NT2/D1 (cell line): ENCODE measurements around the gene KRT72.

ENCODE experiments used
- DNase-seq: peaks from one replicate; pipeline ENCODE4 v3.0.0-alpha.2; 2011; ENCODE audit warnings: low read depth, low spot score
- H3K27me3 ChIP-seq: 2 replicates; pipeline ENCODE4 v1.6.0; 2011; ENCODE audit warnings: mild to moderate bottlenecking; ENCODE audit not compliant: insufficient read length, insufficient read depth
- H3K36me3 ChIP-seq: 2 replicates; pipeline ENCODE4 v1.6.1; 2011; ENCODE audit warnings: mild to moderate bottlenecking, low read length, mixed read lengths; ENCODE audit not compliant: insufficient read depth, insufficient read length
- H3K4me1 ChIP-seq: 2 replicates; pipeline ENCODE4 v1.5.1; 2011; ENCODE audit not compliant: insufficient read depth, insufficient read length
- H3K4me3 ChIP-seq: 2 replicates; pipeline ENCODE4 v1.5.1; 2011; ENCODE audit warnings: low read depth; ENCODE audit not compliant: insufficient read length
- H3K9ac ChIP-seq: 2 replicates; pipeline ENCODE4 v1.6.0; 2011; ENCODE audit warnings: low read depth; ENCODE audit not compliant: insufficient read length
- H3K9me3 ChIP-seq: 2 replicates; pipeline ENCODE4 v1.5.1; 2011; ENCODE audit warnings: mild to moderate bottlenecking, low read length; ENCODE audit not compliant: insufficient read depth
- SUZ12 ChIP-seq: IDR thresholded peaks from 2 replicates; pipeline ENCODE4 v1.6.1; 2011; ENCODE audit not compliant: insufficient read length, insufficient read depth; ENCODE audit errors: extremely low read depth
- YY1 ChIP-seq: IDR thresholded peaks from 2 replicates; pipeline ENCODE4 v1.6.1; 2011; ENCODE audit not compliant: insufficient read length, insufficient read depth
- ZNF274 ChIP-seq: IDR thresholded peaks from 2 replicates; pipeline ENCODE4 v1.6.1; 2011; ENCODE audit warnings: mild to moderate bottlenecking, low read depth, low read length

The KRT72 gene

DNA sequence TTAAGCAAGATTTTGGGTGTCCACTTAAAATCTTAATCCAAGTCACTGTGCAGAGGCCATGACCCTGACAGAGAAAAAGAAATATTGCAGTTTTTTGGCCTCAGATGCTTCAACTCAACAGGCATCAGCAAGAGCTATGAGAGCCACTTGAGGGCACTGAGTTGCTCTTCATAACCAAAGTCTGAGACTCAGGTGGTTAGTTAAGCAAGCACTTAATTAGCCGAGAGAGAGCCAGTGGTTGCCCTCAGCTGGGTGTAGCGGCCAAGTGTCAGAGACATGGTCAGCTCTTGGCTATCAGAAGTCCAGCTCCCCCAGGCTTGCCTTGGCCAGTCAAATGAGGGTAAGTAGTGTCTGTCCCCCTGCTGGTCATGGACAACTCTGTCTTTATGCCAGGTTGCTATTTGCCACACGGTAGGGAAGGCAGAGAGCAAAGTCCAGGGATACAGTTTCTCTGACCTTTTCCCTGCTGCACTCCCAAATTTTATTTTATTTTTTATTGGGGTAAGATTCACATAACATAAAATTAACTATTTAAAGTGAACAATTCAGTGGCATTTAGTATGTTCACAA is 39.3 kb downstream of the KRT72 start:
- H3K4me1 ChIP-seq: peaks cover 2% of the 10 kb centered on the region
- no peaks in the 10 kb centered on the region for H3K36me3 ChIP-seq
- no peaks in the 10 kb centered on the region for H3K27me3 ChIP-seq
- H3K9me3 ChIP-seq: no peaks in the 10 kb centered on the region
- no peak overlapping the region for H3K9ac ChIP-seq
- H3K4me3 ChIP-seq: no peak overlapping the region
- TF ChIP-seq YY1 (no peak), ZNF274 (no peak), SUZ12 (no peak)
- DNase-seq: no peak

GRCh38 chr12:52559979-52560378 is 41.3 kb downstream of the KRT72 start:
- no peaks in the 10 kb centered on the region for H3K27me3 ChIP-seq

GRCh38 chr12:52558781-52559445 is 42.4 kb downstream of the KRT72 start:
- H3K9ac ChIP-seq: no peak overlapping the region
- DNase-seq: no peak
- no peak overlapping the region for H3K4me3 ChIP-seq
- TF ChIP-seq YY1 (no peak), ZNF274 (no peak), SUZ12 (no peak)
- no peaks in the 10 kb centered on the region for H3K36me3 ChIP-seq
- H3K4me1 ChIP-seq: no peaks in the 10 kb centered on the region
- H3K27me3 ChIP-seq: no peaks in the 10 kb centered on the region
- H3K9me3 ChIP-seq: no peaks in the 10 kb centered on the region

More at GRCh38 chr12:52559979-52560378, 41.3 kb downstream of the KRT72 start:
- Histone ChIP-seq H3K9ac (no peak overlapping the region), H3K4me3 (no peak overlapping the region), H3K36me3 (no peaks in the 10 kb centered on the region), H3K4me1 (no peaks in the 10 kb centered on the region), H3K9me3 (no peaks in the 10 kb centered on the region)
- TF ChIP-seq SUZ12 (no peak), ZNF274 (no peak), YY1 (no peak)
- DNase-seq: no peak

GRCh38 chr12:52557476-52557875 is 43.8 kb downstream of the KRT72 start:
- H3K4me1 ChIP-seq: no peaks in the 10 kb centered on the region
- H3K4me3 ChIP-seq: no peak overlapping the region

GRCh38 chr12:52555577-52555976 is 45.7 kb downstream of the KRT72 start:
- no peaks in the 10 kb centered on the region for H3K9me3 ChIP-seq
- H3K4me3 ChIP-seq: no peak overlapping the region
- DNase-seq: no peak
- H3K4me1 ChIP-seq: no peaks in the 10 kb centered on the region
- H3K27me3 ChIP-seq: peaks cover 2% of the 10 kb centered on the region
- no peak overlapping the region for H3K9ac ChIP-seq
- no peaks in the 10 kb centered on the region for H3K36me3 ChIP-seq
- TF ChIP-seq ZNF274 (no peak), SUZ12 (no peak), YY1 (no peak)

More at GRCh38 chr12:52557476-52557875, 43.8 kb downstream of the KRT72 start:
- DNase-seq: no peak
- no peak for TF ChIP-seq ZNF274
- TF ChIP-seq YY1: no peak
- no peak for TF ChIP-seq SUZ12
- Histone ChIP-seq H3K9me3 (no peaks in the 10 kb centered on the region), H3K36me3 (no peaks in the 10 kb centered on the region), H3K27me3 (no peaks in the 10 kb centered on the region), H3K9ac (no peak overlapping the region)

- TF ChIP-seq SUZ12 (no peak), ZNF274 (no peak), YY1 (no peak)
- H3K4me1 ChIP-seq: no peaks in the 10 kb centered on the region
- no peak for DNase-seq
- peaks cover 4% of the 10 kb centered on the region for H3K27me3 ChIP-seq
- no peaks in the 10 kb centered on the region for H3K36me3 ChIP-seq
- no peak within 1 kb of the TSS for H3K4me3 ChIP-seq
- H3K9me3 ChIP-seq: no peaks in the 10 kb centered on the region
- no peak within 1 kb of the TSS for H3K9ac ChIP-seq
Observed at GRCh38 chr12:52552681-52553195, 48.5 kb downstream of the KRT72 start, which contains the start of gene KRT71. KRT71 (minus strand) TSS chr12:52553145; CDS start chr12:52553077, 68 bp downstream.

DNA sequence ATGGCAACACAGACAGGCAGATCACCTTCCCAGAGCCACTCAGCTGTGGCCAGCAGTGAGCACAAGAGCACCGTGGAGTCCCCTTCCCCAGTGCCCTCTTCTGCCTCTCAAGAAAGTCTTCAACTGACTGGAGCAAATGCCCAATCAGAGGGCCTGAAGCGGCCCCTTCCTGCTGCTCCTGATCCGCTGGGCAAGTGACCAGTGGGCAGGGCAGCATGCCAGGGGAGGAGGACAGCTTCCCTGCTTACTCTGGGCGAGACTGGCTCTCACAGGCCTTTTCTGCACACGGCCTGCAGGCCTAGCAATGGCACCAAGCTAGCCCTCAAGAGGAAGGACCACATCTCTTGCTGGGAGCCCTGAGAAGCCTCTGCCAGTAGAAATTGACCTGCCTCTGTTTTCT is 49.2 kb downstream of the KRT72 start:
- no peak for TF ChIP-seq ZNF274
- TF ChIP-seq SUZ12: no peak
- no peak for TF ChIP-seq YY1
- Histone ChIP-seq H3K27me3 (peaks cover 4% of the 10 kb centered on the region), H3K9ac (no peak overlapping the region), H3K4me3 (no peak overlapping the region), H3K9me3 (no peaks in the 10 kb centered on the region), H3K4me1 (no peaks in the 10 kb centered on the region), H3K36me3 (no peaks in the 10 kb centered on the region)
- no peak for DNase-seq
